ENCODE data around the gene CIROP. TPM values are rescaled to one million over a fixed set of nuclear protein-coding genes. Genes with fewer than 3 reads are reported as not detected.

Gene CIROP
- total RNA-seq, 1 donor from 2014 or later: not detected

- DNase-seq (no peak), ATAC-seq (no peak)
- intact Hi-C loops (cut with micrococcal nuclease): no loop called here
Observed at GRCh38 chr14:23132970-23133369, 28.2 kb upstream of the CIROP start.

DNA sequence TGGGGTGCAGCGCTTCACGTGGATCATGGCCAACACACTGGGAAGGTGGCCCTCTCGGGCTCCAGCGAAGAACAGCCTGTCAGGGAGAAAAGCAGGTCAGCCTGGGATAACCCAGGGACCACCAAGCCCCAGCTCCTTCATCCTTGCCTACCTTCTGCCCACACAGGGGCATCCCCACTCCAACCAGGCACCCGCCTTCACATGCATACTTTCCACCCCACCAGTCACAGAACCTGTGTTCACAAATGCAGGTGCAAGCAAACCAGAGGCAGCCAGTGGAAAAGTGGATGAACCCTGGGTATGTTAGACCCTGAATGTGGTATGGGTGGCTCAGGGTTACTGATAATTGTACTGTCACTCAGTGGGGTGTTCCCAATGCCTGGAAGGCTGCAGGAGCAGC, 26.7 kb upstream of the CIROP start:
- intact Hi-C loops (cut with micrococcal nuclease): no loop called here
- no peak for DNase-seq
- ATAC-seq: no peak

DNA sequence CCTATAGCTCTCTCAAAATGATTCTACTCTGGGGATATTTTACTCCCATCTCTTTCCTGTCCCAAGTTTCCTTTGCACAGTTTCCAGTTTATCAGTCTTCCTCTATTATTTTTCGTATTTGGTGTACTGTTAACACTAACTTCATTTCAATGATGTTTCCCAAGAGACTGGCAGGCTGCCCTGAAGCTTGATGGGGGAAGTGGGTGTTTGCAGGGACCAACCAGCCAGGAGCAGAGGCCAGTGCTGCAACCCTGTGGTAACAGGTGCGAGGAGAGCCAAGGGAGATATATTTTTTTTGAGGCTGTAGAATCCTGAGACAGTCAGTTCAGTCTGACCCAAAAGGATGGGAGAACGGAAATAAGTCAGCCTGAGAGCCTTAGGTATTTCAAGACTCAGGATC, 26.1 kb upstream of the CIROP start:
- intact Hi-C loops (cut with micrococcal nuclease): no loop called here
- peak; percentile 55 for DNase-seq
- ATAC-seq: peak; percentile 33

DNA sequence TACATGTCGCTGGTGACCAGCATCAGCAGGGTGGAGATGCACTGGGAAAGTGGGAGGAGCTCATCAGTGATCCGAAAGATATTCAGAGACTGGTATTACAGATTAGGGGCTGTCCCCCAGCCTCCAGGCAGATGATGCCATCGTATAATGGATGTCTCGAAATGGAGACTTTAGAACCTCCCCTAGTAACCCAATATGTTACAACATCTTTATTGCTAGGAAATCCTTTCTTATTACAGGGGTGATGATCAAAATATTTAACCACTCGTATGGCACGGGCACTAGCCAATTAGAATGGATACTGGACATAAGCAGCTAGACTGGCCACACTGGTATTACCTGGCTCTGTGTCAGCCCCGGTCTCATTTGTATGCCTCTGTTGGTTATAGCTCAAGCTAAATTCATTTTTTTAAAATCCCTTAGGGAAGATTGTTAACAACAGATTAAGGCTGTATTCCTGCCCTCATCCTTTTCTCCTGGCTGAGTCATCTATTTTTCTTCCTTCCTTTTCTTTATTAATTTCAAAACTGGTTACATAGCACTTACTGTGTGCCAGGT, 25.0 kb upstream of the CIROP start:
- DNase-seq (no peak), ATAC-seq (no peak)
- intact Hi-C loops (cut with micrococcal nuclease): no loop called here

DNA sequence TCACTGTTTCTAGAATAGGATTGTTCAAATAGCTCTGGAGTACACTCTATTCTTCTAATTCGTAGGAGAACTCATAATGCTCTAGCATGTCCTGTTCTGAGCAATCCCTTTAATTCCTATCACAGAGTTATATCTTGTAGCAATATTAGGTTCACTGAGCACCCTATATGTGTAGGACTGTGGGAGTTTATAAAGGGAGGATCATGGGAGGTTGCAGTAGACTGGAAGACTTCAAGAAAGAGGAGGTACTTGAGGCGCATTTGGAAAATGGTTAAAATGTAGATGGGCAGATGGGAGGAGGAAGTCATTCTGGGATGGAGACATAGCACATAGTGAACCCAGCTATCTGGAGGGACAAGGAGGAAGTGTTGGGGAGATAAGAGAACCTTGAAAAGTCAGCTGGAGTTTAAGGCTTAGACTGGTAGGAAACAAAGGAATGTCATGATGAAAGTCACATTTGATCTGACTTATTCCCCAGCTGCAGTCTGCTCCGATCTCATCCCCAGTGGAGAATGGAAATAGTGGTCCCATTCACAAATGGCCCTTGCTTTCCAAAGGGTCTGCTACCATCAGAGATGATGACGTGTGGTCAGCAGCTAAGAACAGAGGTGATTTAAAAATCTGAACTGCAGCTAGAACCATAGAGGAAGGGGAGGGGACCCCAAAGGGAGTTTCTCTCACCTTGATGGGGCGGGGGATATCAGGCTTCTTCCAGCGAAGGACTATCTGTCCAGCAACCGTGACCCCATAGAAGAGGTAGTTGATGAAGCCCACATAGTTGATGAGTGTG, 24.4 kb upstream of the CIROP start:
- intact Hi-C loops (cut with micrococcal nuclease): no loop called here
- no peak for ATAC-seq
- no peak for DNase-seq

GRCh38 chr14:23127861-23128260, 23.1 kb upstream of the CIROP start:
- no peak for DNase-seq
- intact Hi-C loops (cut with micrococcal nuclease): no loop called here
- no peak for ATAC-seq

GRCh38 chr14:23126548-23127278, 21.9 kb upstream of the CIROP start:
- intact Hi-C loops (cut with micrococcal nuclease): no loop called here
- ATAC-seq (no peak), DNase-seq (no peak)

DNA sequence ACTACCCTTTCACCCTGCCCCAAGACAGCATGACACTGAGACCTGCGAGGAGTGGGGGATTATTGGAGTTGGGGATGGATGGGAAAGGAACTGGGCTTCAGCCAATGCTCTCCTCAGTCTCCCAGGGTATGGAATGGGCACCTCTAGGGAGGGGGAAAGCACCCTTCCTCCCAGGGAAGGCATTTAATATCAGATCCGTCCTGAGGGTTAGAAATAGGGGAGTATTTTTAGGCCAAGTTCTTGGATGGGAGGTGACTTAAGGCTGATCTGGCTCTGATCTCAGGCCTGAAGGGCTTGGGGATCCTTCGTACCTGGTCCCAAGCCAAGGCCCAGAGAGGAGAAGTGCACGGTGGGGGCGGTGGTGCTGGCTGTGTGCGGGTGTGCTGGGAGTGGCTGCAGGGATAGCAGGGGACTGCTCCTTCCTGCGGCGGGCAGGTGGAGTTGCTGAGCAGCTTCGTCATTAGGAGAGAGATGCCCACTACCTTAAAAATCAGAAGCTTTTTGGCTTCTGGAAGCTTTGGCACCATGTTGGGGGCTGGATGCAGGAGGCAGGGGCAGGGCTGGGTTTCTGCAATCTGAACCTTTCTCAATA, 21.2 kb upstream of the CIROP start:
- intact Hi-C loops (cut with micrococcal nuclease): no loop called here
- no peak for DNase-seq
- peak; percentile 21 for ATAC-seq

GRCh38 chr14:23125011-23125410, 20.2 kb upstream of the CIROP start:
- DNase-seq: no peak
- no peak for ATAC-seq
- intact Hi-C loops (cut with micrococcal nuclease): no loop called here

DNA sequence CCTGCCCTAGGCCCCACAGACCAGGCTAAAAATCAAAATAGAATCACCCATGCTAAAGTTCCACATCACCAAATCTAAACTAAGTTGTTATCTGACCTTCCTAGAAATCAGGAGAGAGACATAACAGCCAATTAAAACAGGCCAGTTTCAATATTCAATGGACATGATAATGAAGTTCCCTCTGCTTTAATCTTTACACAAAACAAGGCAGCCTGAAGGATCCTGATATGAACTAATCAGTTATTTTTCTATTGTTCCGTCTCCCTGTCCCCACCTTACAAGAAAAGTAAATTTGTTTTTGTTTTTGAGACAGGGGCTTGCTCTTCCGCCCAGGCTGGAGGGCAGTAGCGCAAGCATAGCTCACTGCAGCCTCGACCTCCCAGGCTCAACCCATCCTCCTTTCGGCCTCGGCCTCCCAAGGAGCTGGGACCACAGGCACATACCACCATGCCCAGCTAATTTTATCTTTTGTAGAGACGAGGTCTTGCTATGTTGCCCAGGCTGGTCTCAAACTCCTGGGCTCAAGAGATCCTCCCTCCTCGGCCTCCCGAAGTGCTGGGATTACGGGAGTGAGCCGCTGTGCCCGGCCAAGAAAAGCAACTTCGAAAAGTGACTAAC, 19.7 kb upstream of the CIROP start:
- intact Hi-C loops (cut with micrococcal nuclease): no loop called here
- ATAC-seq (no peak), DNase-seq (no peak)

- intact Hi-C loops (cut with micrococcal nuclease): no loop called here
- ATAC-seq: peak; percentile 82
- DNase-seq: peak; percentile 89
Observed at GRCh38 chr14:23123419-23123818, 18.6 kb upstream of the CIROP start.

DNA sequence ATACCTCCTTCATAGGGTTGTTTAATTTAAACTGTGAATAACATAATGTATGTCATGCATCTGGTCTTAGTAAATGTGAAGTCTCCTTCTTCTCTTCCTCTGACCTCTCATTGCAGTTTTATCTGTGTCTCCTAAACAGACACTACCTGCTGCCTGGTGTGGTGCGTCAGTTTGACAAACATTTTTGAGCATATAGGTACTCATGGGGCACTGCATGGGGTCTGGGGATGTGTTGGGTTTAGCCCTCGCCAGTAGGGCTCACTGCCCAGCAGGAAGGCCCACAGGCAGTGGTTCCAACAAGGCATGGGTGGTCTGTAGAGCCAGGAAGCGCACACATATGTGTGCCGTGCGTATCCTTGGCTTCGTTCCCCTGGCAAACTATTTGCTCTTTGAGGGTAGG, 17.3 kb upstream of the CIROP start:
- ATAC-seq (no peak), DNase-seq (no peak)
- intact Hi-C loops (cut with micrococcal nuclease): no loop called here

- DNase-seq: no peak
- intact Hi-C loops (cut with micrococcal nuclease): no loop called here
- peak; percentile 27 for ATAC-seq
Observed at GRCh38 chr14:23121361-23121771, 16.6 kb upstream of the CIROP start.

- DNase-seq: peak; percentile 92
- ATAC-seq: peak; percentile 81
- intact Hi-C loops (cut with micrococcal nuclease): loop anchor here (1.0 kb wide), 1 partner anchor 67 kb away; no protein-coding TSS in a partner anchor
Observed at GRCh38 chr14:23120541-23121251, 15.9 kb upstream of the CIROP start.

GRCh38 chr14:23119363-23120327, 14.9 kb upstream of the CIROP start:
- DNase-seq: no peak
- ATAC-seq: no peak
- intact Hi-C loops (cut with micrococcal nuclease): loop anchor here (1.0 kb wide), 1 partner anchor 68 kb away; no protein-coding TSS in a partner anchor

- DNase-seq (no peak), ATAC-seq (no peak)
- intact Hi-C loops (cut with micrococcal nuclease): no loop called here
Observed at GRCh38 chr14:23118506-23119362, 13.9 kb upstream of the CIROP start, which contains the start of gene CEBPE. Gene CEBPE, minus strand, starts transcription at chr14:23119255. Its CDS starts 164 bp downstream, at chr14:23119091.
